GM12865 (cell line): ENCODE measurements around the gene USH2A.

Experiments used
- DNase-seq: peaks from one replicate; pipeline ENCODE4 v3.0.0; 2010; ENCODE audit warnings: low read depth
- H3K4me3 ChIP-seq: 2 replicates; pipeline ENCODE4 v1.5.1; 2011; ENCODE audit warnings: mild to moderate bottlenecking, low read depth, low read length, control low read depth
- CTCF ChIP-seq: IDR thresholded peaks from 2 replicates; pipeline ENCODE4 v1.5.1; 2011; ENCODE audit warnings: low read length, control low read depth, low read depth, inconsistent platforms; ENCODE audit not compliant: insufficient read depth; ENCODE audit errors: missing control alignments

The USH2A gene

GRCh38 chr1:215863796-215864195 lies 559.5 kb downstream of the USH2A start:
- DNase-seq = peak; percentile 10
- H3K4me3 ChIP-seq = no peak overlapping the region
- TF ChIP-seq CTCF = no peak

DNA sequence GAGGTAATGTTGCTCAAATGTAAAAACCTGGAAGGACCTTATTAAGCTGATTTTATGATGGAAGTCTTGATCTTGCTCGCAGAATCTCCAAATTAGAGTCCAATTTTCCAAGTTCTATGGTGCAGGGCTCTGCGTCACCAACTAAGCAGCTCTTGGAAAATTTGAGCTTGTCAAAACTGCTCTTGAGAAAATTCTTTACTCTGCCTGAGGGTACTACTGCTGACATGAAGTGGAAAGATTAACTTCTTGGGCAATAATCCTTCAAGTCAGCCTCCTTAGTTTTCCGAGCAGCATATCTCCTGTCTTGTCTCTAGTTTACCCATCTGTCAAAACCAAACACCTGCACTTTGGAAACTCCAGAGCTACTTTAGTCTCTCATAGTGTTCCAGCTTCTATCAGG lies 562.4 kb downstream of the USH2A start:
- no peak for TF ChIP-seq CTCF
- DNase-seq = no peak
- no peak overlapping the region for H3K4me3 ChIP-seq

DNA sequence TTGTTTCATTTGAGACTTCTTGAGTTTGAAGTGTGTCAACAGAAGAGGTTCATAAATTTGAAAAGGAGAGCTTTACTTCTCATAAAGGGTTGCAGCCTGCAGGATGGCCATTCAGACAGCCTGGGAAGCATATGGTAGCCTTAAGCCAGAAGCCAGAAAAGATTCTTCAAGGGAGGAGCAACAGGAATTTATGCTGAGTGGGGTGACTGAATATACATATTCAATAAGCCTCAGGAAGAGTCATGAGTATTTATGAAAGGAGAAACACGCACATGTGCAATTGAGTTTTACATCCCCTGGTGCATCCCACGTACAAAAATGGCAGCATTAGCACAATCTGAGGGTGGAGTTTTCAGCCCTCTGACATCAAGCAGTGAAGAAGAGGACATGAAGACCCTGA lies 565.9 kb downstream of the USH2A start:
- TF ChIP-seq CTCF = no peak
- H3K4me3 ChIP-seq = no peak overlapping the region
- no peak for DNase-seq

- no peak overlapping the region for H3K4me3 ChIP-seq
- no peak for DNase-seq
- no peak for TF ChIP-seq CTCF
Observed at GRCh38 chr1:215845234-215845891, 577.9 kb downstream of the USH2A start.

DNA sequence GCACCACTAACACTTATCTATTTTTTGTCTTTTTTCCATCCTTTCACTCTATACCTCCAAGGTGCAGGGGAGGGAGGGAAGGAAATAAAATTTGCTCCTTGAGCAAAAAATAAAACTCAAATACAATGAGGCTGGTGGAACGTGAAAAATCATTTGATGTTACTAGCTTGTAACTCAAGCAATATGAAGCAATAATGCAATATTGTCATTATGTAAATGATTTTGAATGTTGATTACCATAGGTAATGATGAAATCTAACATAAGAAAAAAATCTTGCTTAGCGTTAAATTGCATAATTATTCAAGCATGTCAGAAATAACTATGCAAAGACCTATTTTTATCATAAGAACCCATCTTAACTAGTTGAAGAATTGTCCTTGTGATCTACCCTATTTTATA lies 578.5 kb downstream of the USH2A start:
- no peak for DNase-seq
- TF ChIP-seq CTCF = no peak
- H3K4me3 ChIP-seq = no peak overlapping the region

GRCh38 chr1:215844266-215844665 lies 579.0 kb downstream of the USH2A start:
- TF ChIP-seq CTCF = no peak
- DNase-seq = no peak
- H3K4me3 ChIP-seq = no peak overlapping the region

DNA sequence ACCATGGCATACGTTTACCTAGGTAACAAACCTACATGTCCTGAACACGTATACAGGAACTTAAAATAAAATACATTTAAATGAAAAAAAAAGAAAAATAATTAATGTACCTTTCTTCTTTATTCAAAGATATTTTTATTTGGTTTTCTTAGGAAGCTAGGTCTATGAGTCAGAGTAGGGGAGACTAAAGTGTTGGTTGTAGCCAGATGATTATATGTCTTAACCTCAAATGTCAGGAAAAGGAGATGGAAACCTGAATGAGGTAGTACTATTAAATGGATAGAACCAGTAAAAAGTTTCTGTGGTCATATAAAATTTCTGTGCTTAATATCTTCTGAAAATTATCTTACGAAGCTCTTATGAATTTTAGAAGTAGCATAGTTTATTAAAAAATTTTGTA lies 580.3 kb downstream of the USH2A start:
- no peak for TF ChIP-seq CTCF
- H3K4me3 ChIP-seq = no peak overlapping the region
- no peak for DNase-seq
